Spleen (tissue), 7 donors: ENCODE measurements around the gene STK39.

Source experiments
- CTCF ChIP-seq, 11 experiments: fragments of 200-600 bp in 7 of 11; fragments of 450-650 bp in 4 of 11; sonication (generic) in 4 of 11; IDR thresholded peaks in 8 of 11; conservative IDR thresholded peaks in 3 of 11; 1 replicate in 7 of 11; 2 replicates in 4 of 11; pipeline versions ENCODE4 v1.4.0 to v1.8.0; 2016 to 2021; ENCODE audit warnings: antibody characterized with exemption in 11 of 11, inconsistent platforms in 4 of 11, mild to moderate bottlenecking in 1 of 11
- POLR2AphosphoS5 ChIP-seq, 3 donors: sonication (generic); formaldehyde crosslinking; IDR thresholded peaks; one replicate each; pipeline ENCODE4 v1.5.1; 2017; ENCODE audit warnings: antibody characterized with exemption in 3 of 3
- donor health status: DM: no; HTN: no; CAD: no; lungs with moderate emphysema.
- donor health status: DM: no; HTN: no; CAD: no.
- donor health status: DM: no; HTN: no; CAD: no.

DNA sequence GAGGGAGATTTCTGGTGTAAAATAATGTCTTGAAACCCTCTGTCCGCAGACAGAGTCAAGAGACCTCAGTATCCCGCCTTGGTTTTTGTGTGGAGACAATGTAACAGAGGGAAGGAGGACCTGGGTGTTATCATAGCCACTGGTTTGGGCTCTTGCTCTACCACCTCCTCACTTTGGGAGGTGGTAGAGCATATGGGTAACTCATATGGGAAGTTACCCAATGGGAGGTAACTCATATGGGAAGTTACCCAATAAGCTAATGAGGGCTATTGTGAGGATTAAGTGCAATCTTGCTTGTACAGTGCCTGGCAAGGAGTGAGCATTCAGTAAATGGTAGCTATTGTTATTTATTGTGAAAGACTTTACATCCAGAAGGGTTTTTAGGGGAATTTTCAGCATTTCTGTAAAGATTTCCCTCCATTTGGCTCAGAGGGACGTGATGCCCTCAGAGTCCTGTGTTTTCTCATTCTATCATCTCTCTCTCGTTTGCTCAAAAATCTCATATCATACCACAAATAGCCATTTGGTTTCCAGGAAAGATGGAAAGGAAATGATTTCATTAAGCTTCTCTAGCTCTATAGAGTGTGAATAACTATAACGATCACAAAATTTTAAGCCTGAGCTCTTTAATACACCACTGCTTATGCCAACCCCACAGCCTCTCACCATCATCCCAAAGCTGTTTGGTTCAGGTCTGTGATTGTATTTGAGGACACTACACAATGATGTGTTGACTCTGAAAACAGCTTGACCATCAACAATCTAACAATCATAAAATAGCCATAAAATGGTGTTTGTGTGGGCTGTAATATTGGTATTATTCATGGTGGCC, 307.7 kb downstream of the STK39 start:
- TF ChIP-seq CTCF (IDR thresholded peaks at IDR 0.05 in 8 of 11, conservative IDR thresholded peaks at IDR 0.05 in 3 of 11) = no peak
- no peak for TF ChIP-seq POLR2AphosphoS5 (IDR thresholded peaks at IDR 0.05)
